Retinal pigment epithelial cell (primary cell): ENCODE measurements around the gene CPM.

ENCODE experiments used
- DNase-seq: peaks from one replicate; pipeline ENCODE4 v3.0.0-alpha.2; 2010; ENCODE audit warnings: low read depth
- H3K4me3 ChIP-seq: 2 replicates; pipeline ENCODE4 v1.5.1; 2011; ENCODE audit warnings: mild to moderate bottlenecking, low read length, control low read depth, moderate library complexity
- CTCF ChIP-seq: conservative IDR thresholded peaks from 2 replicates; pipeline ENCODE4 v1.5.1; 2011; ENCODE audit warnings: low read depth, low read length, control low read depth, inconsistent platforms

CPM gene

GRCh38 chr12:68888243-68888642 lies 44.7 kb downstream of the CPM start:
- TF ChIP-seq CTCF = no peak
- no peak for DNase-seq
- no peak overlapping the region for H3K4me3 ChIP-seq

- no peak for DNase-seq
- no peak overlapping the region for H3K4me3 ChIP-seq
- no peak for TF ChIP-seq CTCF
Measured at GRCh38 chr12:68887641-68888040, 45.3 kb downstream of the CPM start.

- no peak overlapping the region for H3K4me3 ChIP-seq
- peak; percentile 58 for DNase-seq
- TF ChIP-seq CTCF = no peak
Measured at GRCh38 chr12:68886636-68887572, 46.1 kb downstream of the CPM start.

GRCh38 chr12:68885381-68885780 lies 47.6 kb downstream of the CPM start:
- no peak for DNase-seq
- no peak overlapping the region for H3K4me3 ChIP-seq
- TF ChIP-seq CTCF = no peak

- no peak overlapping the region for H3K4me3 ChIP-seq
- no peak for TF ChIP-seq CTCF
- DNase-seq = no peak
Measured at GRCh38 chr12:68884251-68884650, 48.7 kb downstream of the CPM start.

- no peak overlapping the region for H3K4me3 ChIP-seq
- no peak for TF ChIP-seq CTCF
- no peak for DNase-seq
Measured at GRCh38 chr12:68883151-68883550, 49.8 kb downstream of the CPM start.

GRCh38 chr12:68882251-68882964 lies 50.6 kb downstream of the CPM start:
- TF ChIP-seq CTCF = no peak
- H3K4me3 ChIP-seq = no peak overlapping the region
- DNase-seq = no peak
